ENCODE measurements around the gene THTPA.
A peak's percentile ranks its signal among the peaks of the same experiment; 100 is the strongest.

The THTPA gene

GRCh38 chr14:23555882-23556699, at the start of gene THTPA:
Gene THTPA (plus strand): TSS chr14:23556271. CDS start chr14:23556758, 487 bp downstream.
- DNase-seq (ENCODE audit: insufficient read length, low spot score) (peak; percentile 92), FAIRE-seq (peak; percentile 79)

GRCh38 chr14:23512156-23512555, 43.9 kb upstream of the THTPA start:
- no peak for FAIRE-seq
- DNase-seq (ENCODE audit: insufficient read length, low spot score) = no peak

- no peak for FAIRE-seq
- DNase-seq (ENCODE audit: insufficient read length, low spot score) = no peak
Measured at GRCh38 chr14:23513005-23513817, 42.9 kb upstream of the THTPA start.

- DNase-seq (ENCODE audit: insufficient read length, low spot score) (no peak), FAIRE-seq (no peak)
Measured at GRCh38 chr14:23513818-23514643, 42.0 kb upstream of the THTPA start.

- DNase-seq (ENCODE audit: insufficient read length, low spot score) (no peak), FAIRE-seq (no peak)
Measured at GRCh38 chr14:23514644-23514957, 41.5 kb upstream of the THTPA start.

- no peak for FAIRE-seq
- no peak for DNase-seq (ENCODE audit: insufficient read length, low spot score)
Measured at GRCh38 chr14:23517650-23518326, 38.3 kb upstream of the THTPA start.

GRCh38 chr14:23518709-23519108, 37.4 kb upstream of the THTPA start:
- DNase-seq (ENCODE audit: insufficient read length, low spot score) = no peak
- no peak for FAIRE-seq

- DNase-seq (ENCODE audit: insufficient read length, low spot score) (no peak), FAIRE-seq (no peak)
Measured at GRCh38 chr14:23520899-23521533, 35.1 kb upstream of the THTPA start.

- no peak for FAIRE-seq
Measured at GRCh38 chr14:23521785-23522640, 34.1 kb upstream of the THTPA start.

GRCh38 chr14:23522643-23523198, 33.4 kb upstream of the THTPA start:
- DNase-seq (ENCODE audit: insufficient read length, low spot score) (no peak), FAIRE-seq (no peak)

More at GRCh38 chr14:23521785-23522640, 34.1 kb upstream of the THTPA start:
- no peak for DNase-seq (ENCODE audit: insufficient read length, low spot score)

- FAIRE-seq (no peak), DNase-seq (ENCODE audit: insufficient read length, low spot score) (no peak)
Measured at GRCh38 chr14:23523229-23524016, 32.6 kb upstream of the THTPA start.

GRCh38 chr14:23524954-23525353, 31.1 kb upstream of the THTPA start:
- FAIRE-seq = no peak

GRCh38 chr14:23525611-23526010, 30.5 kb upstream of the THTPA start:
- DNase-seq (ENCODE audit: insufficient read length, low spot score) = no peak
- no peak for FAIRE-seq

More at GRCh38 chr14:23524954-23525353, 31.1 kb upstream of the THTPA start:
- no peak for DNase-seq (ENCODE audit: insufficient read length, low spot score)

- no peak for DNase-seq (ENCODE audit: insufficient read length, low spot score)
- no peak for FAIRE-seq
Measured at GRCh38 chr14:23528555-23528954, 27.5 kb upstream of the THTPA start.

- DNase-seq (ENCODE audit: insufficient read length, low spot score) (no peak), FAIRE-seq (no peak)
Measured at GRCh38 chr14:23529016-23529415, 27.1 kb upstream of the THTPA start.

- FAIRE-seq (no peak), DNase-seq (ENCODE audit: insufficient read length, low spot score) (no peak)
Measured at GRCh38 chr14:23530375-23531055, 25.6 kb upstream of the THTPA start.

- DNase-seq (ENCODE audit: insufficient read length, low spot score) (no peak), FAIRE-seq (no peak)
Measured at GRCh38 chr14:23531391-23531790, 24.7 kb upstream of the THTPA start.
